OCI-LY1 (cell line): ENCODE data around the gene TIMM22.

Experiments
- EZH2 ChIP-seq: fragments of 200-600 bp; sonication (generic), shearing (Covaris generic); IDR thresholded peaks from 2 replicates; pipeline ENCODE4 v1.8.0; 2017; ENCODE audit warnings: borderline replicate concordance, mixed run types, mild to moderate bottlenecking, antibody characterized with exemption, low read length, moderate library complexity, mixed read lengths
- TF ChIP-seq, protein P1 (sequence below): fragments of 200-600 bp; sonication (generic), shearing (Covaris generic); IDR thresholded peaks from 2 replicates; pipeline ENCODE4 v1.5.1; 2017; ENCODE audit warnings: mild to moderate bottlenecking, antibody characterized with exemption, low read length, moderate library complexity, mixed read lengths

GRCh38 chr17:1022278-1023024, 25.5 kb downstream of the TIMM22 start:
- TF ChIP-seq, protein P1, sequence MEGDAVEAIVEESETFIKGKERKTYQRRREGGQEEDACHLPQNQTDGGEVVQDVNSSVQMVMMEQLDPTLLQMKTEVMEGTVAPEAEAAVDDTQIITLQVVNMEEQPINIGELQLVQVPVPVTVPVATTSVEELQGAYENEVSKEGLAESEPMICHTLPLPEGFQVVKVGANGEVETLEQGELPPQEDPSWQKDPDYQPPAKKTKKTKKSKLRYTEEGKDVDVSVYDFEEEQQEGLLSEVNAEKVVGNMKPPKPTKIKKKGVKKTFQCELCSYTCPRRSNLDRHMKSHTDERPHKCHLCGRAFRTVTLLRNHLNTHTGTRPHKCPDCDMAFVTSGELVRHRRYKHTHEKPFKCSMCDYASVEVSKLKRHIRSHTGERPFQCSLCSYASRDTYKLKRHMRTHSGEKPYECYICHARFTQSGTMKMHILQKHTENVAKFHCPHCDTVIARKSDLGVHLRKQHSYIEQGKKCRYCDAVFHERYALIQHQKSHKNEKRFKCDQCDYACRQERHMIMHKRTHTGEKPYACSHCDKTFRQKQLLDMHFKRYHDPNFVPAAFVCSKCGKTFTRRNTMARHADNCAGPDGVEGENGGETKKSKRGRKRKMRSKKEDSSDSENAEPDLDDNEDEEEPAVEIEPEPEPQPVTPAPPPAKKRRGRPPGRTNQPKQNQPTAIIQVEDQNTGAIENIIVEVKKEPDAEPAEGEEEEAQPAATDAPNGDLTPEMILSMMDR = no peak
- TF ChIP-seq EZH2 = no peak
